ENCODE results near the gene TLR6.

GRCh38 chr4:38803833-38804653 is 52.6 kb downstream of the TLR6 start:
- no peak for TF ChIP-seq EZH2 (IDR thresholded peaks at IDR 0.05)
- TF ChIP-seq FOSL1 (IDR thresholded peaks at IDR 0.05; ENCODE audit: low read depth): no peak
- TF ChIP-seq CTCF (IDR thresholded peaks at IDR 0.05 in 2 of 3, conservative IDR thresholded peaks at IDR 0.05 in 1 of 3; ENCODE audit: borderline replicate concordance in 1 of 3, insufficient read depth in 1 of 3, low read depth in 2 of 3, low read length in 2 of 3): no peak
- no peak for TF ChIP-seq POLR2A (IDR thresholded peaks at IDR 0.05; ENCODE audit: borderline replicate concordance, extremely low read depth, insufficient read depth, insufficient read length)
- no peak for TF ChIP-seq CBX3 (IDR thresholded peaks at IDR 0.05; ENCODE audit: low read depth)
- no peak for TF ChIP-seq CEBPB (IDR thresholded peaks at IDR 0.05; ENCODE audit: low read depth)
